Fibroblast of lung (primary cell): Measurements from ENCODE around the gene TECR. TPM values are rescaled to one million over a fixed set of nuclear protein-coding genes. Genes with fewer than 3 reads are reported as not detected.
A peak's percentile ranks its signal among the peaks of the same experiment; 100 is the strongest.

Experiments used
- DNase-seq, 2 donors: peaks; one replicate each; pipeline versions ENCODE4 v3.0.0 to v3.0.0-alpha.2; 2010; ENCODE audit warnings: low read depth in 2 of 2
- H2AFZ ChIP-seq: 2 replicates; pipeline ENCODE4 v1.5.1; 2012; ENCODE audit warnings: low read length, control low read depth, inconsistent platforms
- H3K27ac ChIP-seq: 2 replicates; pipeline ENCODE4 v1.5.1; 2011; ENCODE audit warnings: low read length, control low read depth; ENCODE audit not compliant: insufficient read depth
- H3K27me3 ChIP-seq: 2 replicates; pipeline ENCODE4 v1.5.1; 2011; ENCODE audit warnings: mild to moderate bottlenecking, low read length; ENCODE audit not compliant: control insufficient read depth, insufficient read depth
- H3K36me3 ChIP-seq: 2 replicates; pipeline ENCODE4 v1.5.1; 2011; ENCODE audit warnings: low read length; ENCODE audit not compliant: control insufficient read depth, insufficient read depth
- H3K4me1 ChIP-seq: 2 replicates; pipeline ENCODE4 v1.5.1; 2011; ENCODE audit warnings: low read length; ENCODE audit not compliant: control insufficient read depth, insufficient read depth; ENCODE audit errors: extremely low read depth
- H3K4me2 ChIP-seq: 2 replicates; pipeline ENCODE4 v1.5.1; 2011; ENCODE audit warnings: low read length, control low read depth; ENCODE audit not compliant: insufficient read depth; ENCODE audit errors: extremely low read depth
- H3K4me3 ChIP-seq, 4 experiments: fragments of 200-600 bp in 1 of 4; sonication (generic) in 1 of 4; replicated peaks in 1 of 4; 2 replicates each; pipeline ENCODE4 v1.5.1; 2011 to 2016; ENCODE audit warnings: low read length in 4 of 4, low read depth in 3 of 4, mild to moderate bottlenecking in 3 of 4, control low read depth in 2 of 4, inconsistent platforms in 1 of 4, mixed read lengths in 1 of 4; ENCODE audit not compliant: insufficient read depth in 1 of 4; ENCODE audit errors: control extremely low read depth in 1 of 4
- H3K79me2 ChIP-seq: 2 replicates; pipeline ENCODE4 v1.5.1; 2012; ENCODE audit warnings: mild to moderate bottlenecking, low read length, inconsistent platforms; ENCODE audit not compliant: control insufficient read depth, insufficient read depth
- H3K9ac ChIP-seq: 2 replicates; pipeline ENCODE4 v1.5.1; 2011; ENCODE audit warnings: mild to moderate bottlenecking, low read length, control low read depth; ENCODE audit not compliant: insufficient read depth
- H3K9me3 ChIP-seq: 2 replicates; pipeline ENCODE4 v1.5.1; 2012; ENCODE audit warnings: low read depth, low read length; ENCODE audit not compliant: control insufficient read depth, insufficient read depth
- H4K20me1 ChIP-seq: 2 replicates; pipeline ENCODE4 v1.5.1; 2011; ENCODE audit warnings: low read length; ENCODE audit not compliant: control insufficient read depth, insufficient read depth; ENCODE audit errors: extremely low read depth
- EZH2 ChIP-seq: IDR thresholded peaks from 2 replicates; pipeline ENCODE4 v1.5.1; 2012; ENCODE audit warnings: low read length, control low read depth, mild to moderate bottlenecking; ENCODE audit errors: missing control alignments
- polyA plus RNA-seq, 2 donors: library from polyadenylated mRNA; depleted of rRNA in 1 of 2; stranded (reverse) in 1 of 2; unstranded in 1 of 2; fragments of >200 nt; gene quantifications; 2 replicates each; pipeline ENCODE4 v1.2.1, GENCODE V29; 2011 to 2012; ENCODE audit warnings: missing spikeins in 1 of 2
- total RNA-seq: library from RNA; depleted of rRNA; stranded (reverse); fragments of >200 nt; gene quantifications from 2 replicates; pipeline ENCODE4 v1.2.1, GENCODE V29; 2014
- TF ChIP-seq, protein P1 (sequence below), 2 donors: IDR thresholded peaks in 1 of 2; conservative IDR thresholded peaks in 1 of 2; 1 replicate in 1 of 2; 2 replicates in 1 of 2; pipeline ENCODE4 v1.5.1; 2011 to 2012; ENCODE audit warnings: low read length in 2 of 2, control low read depth in 1 of 2, inconsistent platforms in 1 of 2, low read depth in 1 of 2, mild to moderate bottlenecking in 1 of 2

TECR gene
- total and polyA plus RNA-seq, 2 donors (not counting 1 experiment from before 2014, with no cell fraction given): 34.0 to 73.4 TPM

DNA sequence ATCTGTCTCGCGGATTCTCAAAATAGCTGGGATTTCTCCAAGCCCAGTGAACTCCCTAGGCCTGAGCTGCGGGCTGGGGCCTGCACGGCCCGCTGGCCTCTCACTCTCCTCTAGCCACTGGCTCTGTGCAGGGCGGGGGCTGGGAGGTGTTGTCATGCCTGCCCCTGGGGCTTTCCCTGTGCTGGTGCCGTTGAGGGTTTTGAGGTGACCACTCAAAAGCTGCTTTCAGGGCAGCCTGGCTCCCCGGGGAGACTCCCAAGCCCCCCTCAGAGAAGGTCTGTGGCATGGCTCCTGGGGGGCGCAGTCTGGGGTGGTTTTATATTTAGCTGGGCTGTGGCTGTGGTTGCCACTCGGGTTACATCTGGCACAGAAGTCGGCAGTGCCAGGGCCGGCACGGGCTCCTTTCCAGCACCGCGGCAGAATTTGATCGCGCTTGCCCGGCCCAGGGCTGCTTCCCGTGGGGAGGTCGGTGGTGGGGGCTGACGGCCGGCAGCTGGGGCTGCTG lies 32.5 kb downstream of the TECR start:
- peak; percentile 34 to 37 for DNase-seq
- peak overlapping the region in 1 of 4 experiments; percentile 4 for H3K4me3 ChIP-seq
- H3K4me1 ChIP-seq: peaks cover 7% of the 10 kb centered on the region
- no peaks in the 10 kb centered on the region for H4K20me1 ChIP-seq
- peak overlapping the region; percentile 65 for H3K27ac ChIP-seq
- TF ChIP-seq, protein P1, sequence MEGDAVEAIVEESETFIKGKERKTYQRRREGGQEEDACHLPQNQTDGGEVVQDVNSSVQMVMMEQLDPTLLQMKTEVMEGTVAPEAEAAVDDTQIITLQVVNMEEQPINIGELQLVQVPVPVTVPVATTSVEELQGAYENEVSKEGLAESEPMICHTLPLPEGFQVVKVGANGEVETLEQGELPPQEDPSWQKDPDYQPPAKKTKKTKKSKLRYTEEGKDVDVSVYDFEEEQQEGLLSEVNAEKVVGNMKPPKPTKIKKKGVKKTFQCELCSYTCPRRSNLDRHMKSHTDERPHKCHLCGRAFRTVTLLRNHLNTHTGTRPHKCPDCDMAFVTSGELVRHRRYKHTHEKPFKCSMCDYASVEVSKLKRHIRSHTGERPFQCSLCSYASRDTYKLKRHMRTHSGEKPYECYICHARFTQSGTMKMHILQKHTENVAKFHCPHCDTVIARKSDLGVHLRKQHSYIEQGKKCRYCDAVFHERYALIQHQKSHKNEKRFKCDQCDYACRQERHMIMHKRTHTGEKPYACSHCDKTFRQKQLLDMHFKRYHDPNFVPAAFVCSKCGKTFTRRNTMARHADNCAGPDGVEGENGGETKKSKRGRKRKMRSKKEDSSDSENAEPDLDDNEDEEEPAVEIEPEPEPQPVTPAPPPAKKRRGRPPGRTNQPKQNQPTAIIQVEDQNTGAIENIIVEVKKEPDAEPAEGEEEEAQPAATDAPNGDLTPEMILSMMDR (conservative IDR thresholded peaks at IDR 0.05 in 1 of 2, IDR thresholded peaks at IDR 0.05 in 1 of 2; ENCODE audit: low read depth in 1 of 2, low read length in 2 of 2): no peak
- no peak for TF ChIP-seq EZH2
- H3K9ac ChIP-seq: peak overlapping the region; percentile 65
- H3K9me3 ChIP-seq: no peaks in the 10 kb centered on the region
- peak overlapping the region; percentile 35 for H3K4me2 ChIP-seq
- H3K36me3 ChIP-seq: peaks cover 2% of the 10 kb centered on the region
- no peaks in the 10 kb centered on the region for H3K27me3 ChIP-seq
- no peak overlapping the region for H2AFZ ChIP-seq
- peaks cover 2% of the 10 kb centered on the region for H3K79me2 ChIP-seq

DNA sequence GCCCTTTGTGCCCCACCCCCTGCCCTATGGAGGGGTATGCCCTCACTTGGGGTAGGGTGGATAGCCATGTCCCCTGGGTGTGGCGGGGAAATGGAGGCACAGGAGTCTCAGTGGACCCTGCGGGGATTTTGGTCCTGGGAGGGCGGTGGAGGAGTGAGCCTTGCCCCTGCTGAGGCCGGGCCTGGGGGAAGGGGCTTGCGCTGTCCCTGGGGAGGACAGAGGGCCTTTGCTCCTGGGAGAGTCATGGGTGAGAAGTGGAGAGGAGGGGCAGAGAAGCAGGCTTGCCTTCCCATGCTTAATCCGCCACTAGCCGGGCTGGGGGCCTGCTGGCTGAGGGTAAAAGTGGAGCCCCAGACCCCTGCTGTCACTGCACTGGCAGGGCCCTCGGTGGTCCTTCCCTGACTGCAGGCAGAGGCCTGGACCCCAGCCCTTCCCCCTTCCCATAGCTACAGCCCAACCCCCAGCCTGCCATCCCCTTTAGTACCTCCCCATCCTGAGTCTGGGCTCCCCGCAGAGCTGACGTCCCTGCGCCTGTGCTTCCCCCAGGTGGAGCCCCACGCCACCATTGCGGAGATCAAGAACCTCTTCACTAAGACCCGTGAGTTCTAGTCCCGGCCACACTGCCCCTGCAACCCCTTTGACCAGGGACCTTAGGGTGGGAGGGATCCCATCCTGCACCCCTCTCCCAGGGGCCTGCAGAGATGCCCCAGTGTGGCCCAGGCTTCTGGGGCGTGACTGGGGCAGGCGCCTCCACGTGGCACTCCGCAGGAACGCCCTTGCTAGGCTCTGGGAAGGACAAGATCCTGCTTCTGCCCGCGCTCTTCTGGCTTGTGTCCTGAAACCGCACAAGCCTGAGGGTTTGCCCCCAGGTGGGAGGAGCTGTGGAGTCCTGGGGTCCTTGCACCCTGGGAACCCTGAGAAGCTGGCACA lies 33.5 kb downstream of the TECR start:
- DNase-seq: no peak
- TF ChIP-seq EZH2: no peak
- TF ChIP-seq, protein P1 (conservative IDR thresholded peaks at IDR 0.05 in 1 of 2, IDR thresholded peaks at IDR 0.05 in 1 of 2; ENCODE audit: low read depth in 1 of 2, low read length in 2 of 2): no peak
- no peaks in the 10 kb centered on the region for H3K9me3 ChIP-seq
- H3K4me2 ChIP-seq: no peak overlapping the region
- H3K27ac ChIP-seq: no peak overlapping the region
- H3K79me2 ChIP-seq: peaks cover 2% of the 10 kb centered on the region
- H3K4me3 ChIP-seq: no peak overlapping the region
- no peaks in the 10 kb centered on the region for H3K27me3 ChIP-seq
- H2AFZ ChIP-seq: no peak overlapping the region
- H4K20me1 ChIP-seq: no peaks in the 10 kb centered on the region
- H3K4me1 ChIP-seq: peaks cover 7% of the 10 kb centered on the region
- no peak overlapping the region for H3K9ac ChIP-seq
- peaks cover 5% of the 10 kb centered on the region for H3K36me3 ChIP-seq

DNA sequence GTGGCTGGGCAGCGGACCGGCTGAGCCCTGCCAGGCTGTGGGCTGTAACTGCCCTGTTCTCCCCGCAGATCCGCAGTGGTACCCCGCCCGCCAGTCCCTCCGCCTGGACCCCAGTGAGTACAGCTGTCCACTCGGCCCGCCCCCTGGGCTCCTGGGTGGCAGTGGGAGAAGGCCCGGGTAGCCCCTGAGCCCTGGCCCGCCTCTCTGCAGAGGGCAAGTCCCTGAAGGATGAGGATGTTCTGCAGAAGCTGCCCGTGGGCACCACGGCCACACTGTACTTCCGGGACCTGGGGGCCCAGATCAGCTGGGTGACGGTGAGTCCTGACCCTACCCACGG lies 34.2 kb downstream of the TECR start:
- peaks cover 7% of the 10 kb centered on the region for H3K4me1 ChIP-seq
- no peaks in the 10 kb centered on the region for H3K27me3 ChIP-seq
- TF ChIP-seq EZH2: no peak
- TF ChIP-seq, protein P1 (conservative IDR thresholded peaks at IDR 0.05 in 1 of 2, IDR thresholded peaks at IDR 0.05 in 1 of 2; ENCODE audit: low read depth in 1 of 2, low read length in 2 of 2): no peak
- H3K9me3 ChIP-seq: no peaks in the 10 kb centered on the region
- peaks cover 2% of the 10 kb centered on the region for H3K79me2 ChIP-seq
- H3K4me2 ChIP-seq: no peak overlapping the region
- H3K36me3 ChIP-seq: peaks cover 5% of the 10 kb centered on the region
- H2AFZ ChIP-seq: no peak overlapping the region
- no peak overlapping the region for H3K9ac ChIP-seq
- no peak for DNase-seq
- H3K4me3 ChIP-seq: no peak overlapping the region
- no peak overlapping the region for H3K27ac ChIP-seq
- no peaks in the 10 kb centered on the region for H4K20me1 ChIP-seq
